ENCODE measurements around the gene MBNL2. TPM values are rescaled to one million over a fixed set of nuclear protein-coding genes. Genes with fewer than 3 reads are reported as not detected.

Gene MBNL2
- total and polyA plus RNA-seq, 4 donors = 13.3 to 108 (median 39.3) TPM

DNA sequence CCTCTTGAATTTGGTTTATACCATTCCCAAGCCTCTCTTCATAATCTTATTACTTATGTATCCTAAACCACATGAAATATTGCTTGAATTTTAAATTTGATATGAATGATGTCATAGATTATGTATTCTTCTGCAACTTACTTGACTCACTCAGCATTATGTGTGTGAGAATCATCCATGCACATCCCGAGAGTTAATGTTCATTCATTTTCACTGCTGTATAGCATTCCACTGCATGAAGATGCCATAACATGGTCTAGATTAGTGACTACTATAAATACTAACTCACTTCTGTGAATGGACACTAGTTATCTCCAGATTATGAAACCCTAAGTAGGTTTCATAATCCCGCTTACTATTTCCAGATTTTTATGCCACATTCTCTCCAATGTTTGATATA lies 186.8 kb downstream of the MBNL2 start:
- no peaks in the 10 kb centered on the region for H3K36me3 ChIP-seq (ENCODE audit: control insufficient read depth in 4 of 4, insufficient read depth in 4 of 4, low read length in 4 of 4)
- no peak for DNase-seq
- H3K4me3 ChIP-seq = no peak overlapping the region
- H3K9ac ChIP-seq (ENCODE audit: insufficient read depth in 1 of 2, low read length in 2 of 2) = no peak overlapping the region
- ATAC-seq (ENCODE audit: insufficient read depth, low FRiP score) = no peak
- no peaks in the 10 kb centered on the region for H3K9me3 ChIP-seq (ENCODE audit: control insufficient read depth in 4 of 4, insufficient read depth in 3 of 4, low read length in 3 of 4)
- no peaks in the 10 kb centered on the region for H3K27me3 ChIP-seq (ENCODE audit: control insufficient read depth in 3 of 3, insufficient read depth in 3 of 3, low read length in 2 of 3)
- H3K4me1 ChIP-seq (ENCODE audit: control insufficient read depth in 5 of 5, insufficient read depth in 5 of 5, low read length in 5 of 5) = peaks cover 0 to 12% (median 0%) of the 10 kb centered on the region in 5 donors
- TF ChIP-seq, protein P1, sequence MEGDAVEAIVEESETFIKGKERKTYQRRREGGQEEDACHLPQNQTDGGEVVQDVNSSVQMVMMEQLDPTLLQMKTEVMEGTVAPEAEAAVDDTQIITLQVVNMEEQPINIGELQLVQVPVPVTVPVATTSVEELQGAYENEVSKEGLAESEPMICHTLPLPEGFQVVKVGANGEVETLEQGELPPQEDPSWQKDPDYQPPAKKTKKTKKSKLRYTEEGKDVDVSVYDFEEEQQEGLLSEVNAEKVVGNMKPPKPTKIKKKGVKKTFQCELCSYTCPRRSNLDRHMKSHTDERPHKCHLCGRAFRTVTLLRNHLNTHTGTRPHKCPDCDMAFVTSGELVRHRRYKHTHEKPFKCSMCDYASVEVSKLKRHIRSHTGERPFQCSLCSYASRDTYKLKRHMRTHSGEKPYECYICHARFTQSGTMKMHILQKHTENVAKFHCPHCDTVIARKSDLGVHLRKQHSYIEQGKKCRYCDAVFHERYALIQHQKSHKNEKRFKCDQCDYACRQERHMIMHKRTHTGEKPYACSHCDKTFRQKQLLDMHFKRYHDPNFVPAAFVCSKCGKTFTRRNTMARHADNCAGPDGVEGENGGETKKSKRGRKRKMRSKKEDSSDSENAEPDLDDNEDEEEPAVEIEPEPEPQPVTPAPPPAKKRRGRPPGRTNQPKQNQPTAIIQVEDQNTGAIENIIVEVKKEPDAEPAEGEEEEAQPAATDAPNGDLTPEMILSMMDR (IDR thresholded peaks at IDR 0.05; ENCODE audit: control extremely low read depth, extremely low read depth) = no peak
- 98 to 99% methylated on average over 2 of the region's 2 CpGs for WGBS, 2 donors
- H3K27ac ChIP-seq (ENCODE audit: low read depth in 1 of 2, low read length in 1 of 2) = no peak overlapping the region

DNA sequence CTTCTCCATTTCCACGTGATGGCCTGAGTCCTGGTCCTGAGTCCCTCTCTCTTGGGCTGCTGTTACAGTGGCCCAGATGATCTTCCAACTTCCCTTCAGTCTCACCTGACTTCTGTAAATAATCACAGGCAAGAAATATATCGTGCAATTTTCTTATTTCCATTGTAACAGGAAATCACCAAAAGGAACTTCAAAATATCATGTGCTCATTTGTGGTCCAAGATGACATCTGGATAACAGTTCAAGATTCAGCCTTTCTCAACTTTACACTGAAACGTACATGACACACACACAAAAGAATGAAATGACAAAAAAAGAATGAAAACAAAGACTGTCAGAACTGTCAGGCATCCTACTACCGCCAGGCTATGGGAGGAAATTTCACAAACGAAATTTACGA lies 189.9 kb downstream of the MBNL2 start:
- Histone ChIP-seq H3K4me3 (no peak overlapping the region), H3K9ac (ENCODE audit: insufficient read depth in 1 of 2, low read length in 2 of 2) (no peak overlapping the region), H3K4me1 (ENCODE audit: control insufficient read depth in 5 of 5, insufficient read depth in 5 of 5, low read length in 5 of 5) (no peaks in the 10 kb centered on the region), H3K27me3 (ENCODE audit: control insufficient read depth in 3 of 3, insufficient read depth in 3 of 3, low read length in 2 of 3) (no peaks in the 10 kb centered on the region), H3K27ac (ENCODE audit: low read depth in 1 of 2, low read length in 1 of 2) (no peak overlapping the region), H3K9me3 (ENCODE audit: control insufficient read depth in 4 of 4, insufficient read depth in 3 of 4, low read length in 3 of 4) (no peaks in the 10 kb centered on the region), H3K36me3 (ENCODE audit: control insufficient read depth in 4 of 4, insufficient read depth in 4 of 4, low read length in 4 of 4) (no peaks in the 10 kb centered on the region)
- 77 to 80% methylated on average over 6 of the region's 6 CpGs for WGBS, 2 donors
- ATAC-seq (ENCODE audit: insufficient read depth, low FRiP score) (no peak), DNase-seq (no peak)
- TF ChIP-seq, protein P1 (IDR thresholded peaks at IDR 0.05; ENCODE audit: control extremely low read depth, extremely low read depth) = no peak

- Histone ChIP-seq H3K36me3 (ENCODE audit: control insufficient read depth in 4 of 4, insufficient read depth in 4 of 4, low read length in 4 of 4) (no peaks in the 10 kb centered on the region), H3K4me1 (ENCODE audit: control insufficient read depth in 5 of 5, insufficient read depth in 5 of 5, low read length in 5 of 5) (no peaks in the 10 kb centered on the region), H3K9ac (ENCODE audit: insufficient read depth in 1 of 2, low read length in 2 of 2) (no peak overlapping the region), H3K27me3 (ENCODE audit: control insufficient read depth in 3 of 3, insufficient read depth in 3 of 3, low read length in 2 of 3) (no peaks in the 10 kb centered on the region), H3K4me3 (no peak overlapping the region), H3K27ac (ENCODE audit: low read depth in 1 of 2, low read length in 1 of 2) (peak overlapping the region in 1 of 2 donors; percentile 12), H3K9me3 (ENCODE audit: control insufficient read depth in 4 of 4, insufficient read depth in 3 of 4, low read length in 3 of 4) (no peaks in the 10 kb centered on the region)
- TF ChIP-seq, protein P1 (IDR thresholded peaks at IDR 0.05; ENCODE audit: control extremely low read depth, extremely low read depth) = no peak
- DNase-seq (no peak), ATAC-seq (ENCODE audit: insufficient read depth, low FRiP score) (no peak)
- 17 to 36% methylated on average over 1 of the region's 1 CpG for WGBS, 2 donors
These were observed 191.6 kb downstream of the MBNL2 start for GRCh38 chr13:97413694-97414093.

GRCh38 chr13:97414392-97414791 lies 192.3 kb downstream of the MBNL2 start:
- ATAC-seq (ENCODE audit: insufficient read depth, low FRiP score) (no peak), DNase-seq (peak in 1 of 3 donors; percentile 32)
- Histone ChIP-seq H3K27me3 (ENCODE audit: control insufficient read depth in 3 of 3, insufficient read depth in 3 of 3, low read length in 2 of 3) (no peaks in the 10 kb centered on the region), H3K9me3 (ENCODE audit: control insufficient read depth in 4 of 4, insufficient read depth in 3 of 4, low read length in 3 of 4) (no peaks in the 10 kb centered on the region), H3K27ac (ENCODE audit: low read depth in 1 of 2, low read length in 1 of 2) (no peak overlapping the region), H3K9ac (ENCODE audit: insufficient read depth in 1 of 2, low read length in 2 of 2) (no peak overlapping the region), H3K4me1 (ENCODE audit: control insufficient read depth in 5 of 5, insufficient read depth in 5 of 5, low read length in 5 of 5) (no peaks in the 10 kb centered on the region), H3K4me3 (no peak overlapping the region), H3K36me3 (ENCODE audit: control insufficient read depth in 4 of 4, insufficient read depth in 4 of 4, low read length in 4 of 4) (no peaks in the 10 kb centered on the region)
- WGBS, 2 donors = 69 to 87% methylated on average over 4 of the region's 4 CpGs
- TF ChIP-seq, protein P1 (IDR thresholded peaks at IDR 0.05; ENCODE audit: control extremely low read depth, extremely low read depth) = no peak
